OCI-LY1 (cell line): ENCODE measurements around the gene RNASEH2B.

Experiments used
- H2AFZ ChIP-seq: fragments of 200-600 bp; sonication (generic), shearing (Covaris generic); 2 replicates; pipeline ENCODE4 v1.6.0; 2014; ENCODE audit warnings: antibody characterized with exemption, mild to moderate bottlenecking, low read length
- H3F3A ChIP-seq: fragments of 200-600 bp; sonication (generic), shearing (Covaris generic); 2 replicates; pipeline ENCODE4 v1.6.0; 2014; ENCODE audit warnings: mild to moderate bottlenecking, antibody characterized with exemption, low read length, moderate library complexity; ENCODE audit not compliant: insufficient read depth
- H3K27ac ChIP-seq: fragments of 200-600 bp; sonication (generic); 2 replicates; pipeline ENCODE4 v1.5.1; 2014; ENCODE audit warnings: low read length, mixed run types, mild to moderate bottlenecking, low read depth; ENCODE audit not compliant: poor library complexity, severe bottlenecking
- H3K27me3 ChIP-seq: fragments of 200-600 bp; sonication (generic); 2 replicates; pipeline ENCODE4 v1.6.0; 2014; ENCODE audit warnings: antibody characterized with exemption, mild to moderate bottlenecking, low read length, moderate library complexity; ENCODE audit not compliant: insufficient read depth
- H3K36me3 ChIP-seq: fragments of 200-600 bp; sonication (generic); 2 replicates; pipeline ENCODE4 v1.6.1; 2014; ENCODE audit warnings: mild to moderate bottlenecking, antibody characterized with exemption, low read length, moderate library complexity, mixed read lengths; ENCODE audit not compliant: insufficient read depth
- H3K4me1 ChIP-seq: fragments of 200-600 bp; sonication (generic); 2 replicates; pipeline ENCODE4 v1.5.1; 2014; ENCODE audit warnings: mild to moderate bottlenecking, low read length, moderate library complexity; ENCODE audit not compliant: insufficient read depth, severe bottlenecking
- H3K4me2 ChIP-seq: fragments of 200-600 bp; sonication (generic), shearing (Covaris generic); 2 replicates; pipeline ENCODE4 v1.6.1; 2014; ENCODE audit warnings: low read length
- H3K4me3 ChIP-seq: fragments of 200-600 bp; sonication (generic); 2 replicates; pipeline ENCODE4 v1.5.1; 2014; ENCODE audit warnings: low read length, low read depth, mild to moderate bottlenecking, mixed read lengths; ENCODE audit not compliant: poor library complexity, severe bottlenecking
- H3K79me2 ChIP-seq: fragments of 200-600 bp; shearing (Covaris generic); 2 replicates; pipeline ENCODE4 v1.6.1; 2016; ENCODE audit warnings: mixed run types, low read length, mixed read lengths; ENCODE audit not compliant: insufficient read depth
- H3K9ac ChIP-seq: fragments of 200-600 bp; sonication (generic), shearing (Covaris generic); 2 replicates; pipeline ENCODE4 v1.6.1; 2014; ENCODE audit warnings: mild to moderate bottlenecking, low read length, mixed read lengths
- H3K9me2 ChIP-seq: fragments of 200-600 bp; sonication (generic), shearing (Covaris generic); 2 replicates; pipeline ENCODE4 v1.6.1; 2014; ENCODE audit warnings: low read depth, mild to moderate bottlenecking, low read length, mixed read lengths
- H3K9me3 ChIP-seq: fragments of 200-600 bp; shearing (Covaris generic); 2 replicates; pipeline ENCODE4 v1.6.1; 2014; ENCODE audit warnings: low read length, mixed read lengths
- H4K20me1 ChIP-seq: fragments of 200-600 bp; sonication (generic), shearing (Covaris generic); 2 replicates; pipeline ENCODE4 v1.6.0; 2016; ENCODE audit warnings: mild to moderate bottlenecking, low read length; ENCODE audit not compliant: insufficient read depth
- EZH2 ChIP-seq: fragments of 200-600 bp; sonication (generic), shearing (Covaris generic); IDR thresholded peaks from 2 replicates; pipeline ENCODE4 v1.8.0; 2017; ENCODE audit warnings: borderline replicate concordance, mixed run types, mild to moderate bottlenecking, antibody characterized with exemption, low read length, moderate library complexity, mixed read lengths
- TF ChIP-seq, protein P1 (sequence below): fragments of 200-600 bp; sonication (generic), shearing (Covaris generic); IDR thresholded peaks from 2 replicates; pipeline ENCODE4 v1.5.1; 2017; ENCODE audit warnings: mild to moderate bottlenecking, antibody characterized with exemption, low read length, moderate library complexity, mixed read lengths

Gene RNASEH2B

GRCh38 chr13:50889317-50889716 lies 20.3 kb upstream of the RNASEH2B start:
- H3K4me1 ChIP-seq = peaks cover 62% of the 10 kb centered on the region
- no peaks in the 10 kb centered on the region for H3K9me3 ChIP-seq
- H3K79me2 ChIP-seq = no peaks in the 10 kb centered on the region
- peaks cover 8% of the 10 kb centered on the region; the same call in 1 of the 2 replicates for H3F3A ChIP-seq
- H3K4me2 ChIP-seq = no peak overlapping the region
- no peak overlapping the region for H3K4me3 ChIP-seq
- no peak for TF ChIP-seq EZH2
- TF ChIP-seq, protein P1, sequence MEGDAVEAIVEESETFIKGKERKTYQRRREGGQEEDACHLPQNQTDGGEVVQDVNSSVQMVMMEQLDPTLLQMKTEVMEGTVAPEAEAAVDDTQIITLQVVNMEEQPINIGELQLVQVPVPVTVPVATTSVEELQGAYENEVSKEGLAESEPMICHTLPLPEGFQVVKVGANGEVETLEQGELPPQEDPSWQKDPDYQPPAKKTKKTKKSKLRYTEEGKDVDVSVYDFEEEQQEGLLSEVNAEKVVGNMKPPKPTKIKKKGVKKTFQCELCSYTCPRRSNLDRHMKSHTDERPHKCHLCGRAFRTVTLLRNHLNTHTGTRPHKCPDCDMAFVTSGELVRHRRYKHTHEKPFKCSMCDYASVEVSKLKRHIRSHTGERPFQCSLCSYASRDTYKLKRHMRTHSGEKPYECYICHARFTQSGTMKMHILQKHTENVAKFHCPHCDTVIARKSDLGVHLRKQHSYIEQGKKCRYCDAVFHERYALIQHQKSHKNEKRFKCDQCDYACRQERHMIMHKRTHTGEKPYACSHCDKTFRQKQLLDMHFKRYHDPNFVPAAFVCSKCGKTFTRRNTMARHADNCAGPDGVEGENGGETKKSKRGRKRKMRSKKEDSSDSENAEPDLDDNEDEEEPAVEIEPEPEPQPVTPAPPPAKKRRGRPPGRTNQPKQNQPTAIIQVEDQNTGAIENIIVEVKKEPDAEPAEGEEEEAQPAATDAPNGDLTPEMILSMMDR = no peak
- H3K36me3 ChIP-seq = no peaks in the 10 kb centered on the region
- no peaks in the 10 kb centered on the region for H3K9me2 ChIP-seq
- no peak overlapping the region for H3K9ac ChIP-seq
- H2AFZ ChIP-seq = no peak overlapping the region
- H3K27me3 ChIP-seq = no peaks in the 10 kb centered on the region
- H3K27ac ChIP-seq = peak overlapping the region; percentile 33
- no peaks in the 10 kb centered on the region for H4K20me1 ChIP-seq

DNA sequence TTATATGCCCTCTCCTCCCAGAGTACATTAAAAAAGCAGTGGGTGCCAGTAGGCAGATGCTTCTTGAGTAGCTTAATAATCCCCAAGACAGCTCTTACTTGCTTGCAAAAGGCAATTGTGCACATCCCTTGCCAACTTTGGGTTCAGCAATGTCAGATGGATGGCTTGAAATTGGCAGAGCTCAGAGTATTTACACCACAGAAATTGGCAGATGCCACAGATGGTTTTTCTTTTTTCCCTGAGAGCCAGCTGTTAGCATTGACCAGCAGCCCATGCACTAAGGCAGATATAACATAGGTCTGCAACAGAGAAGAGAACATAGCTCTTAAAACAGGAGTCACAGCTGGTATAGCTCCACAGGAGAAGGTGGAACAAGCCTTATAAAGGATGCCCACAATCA lies 18.4 kb upstream of the RNASEH2B start:
- H3K4me1 ChIP-seq = peaks cover 72% of the 10 kb centered on the region
- H2AFZ ChIP-seq = no peak overlapping the region
- peak overlapping the region; percentile 97 for H3K27ac ChIP-seq
- H3F3A ChIP-seq = peaks cover 8% of the 10 kb centered on the region; the same call in 1 of the 2 replicates
- no peaks in the 10 kb centered on the region for H3K27me3 ChIP-seq
- no peaks in the 10 kb centered on the region for H3K9me2 ChIP-seq
- no peaks in the 10 kb centered on the region for H3K79me2 ChIP-seq
- no peak overlapping the region for H3K4me3 ChIP-seq
- H3K9me3 ChIP-seq = peaks cover 7% of the 10 kb centered on the region; the same call in 1 of the 2 replicates
- no peak for TF ChIP-seq EZH2
- TF ChIP-seq, protein P1 = no peak
- H3K4me2 ChIP-seq = peak overlapping the region; percentile 63
- H3K36me3 ChIP-seq = no peaks in the 10 kb centered on the region
- no peaks in the 10 kb centered on the region for H4K20me1 ChIP-seq
- H3K9ac ChIP-seq = peak overlapping the region; percentile 64

GRCh38 chr13:50892210-50892944 lies 17.2 kb upstream of the RNASEH2B start:
- Histone ChIP-seq H3K36me3 (no peaks in the 10 kb centered on the region), H2AFZ (0 out of 2 replicates have a peak overlapping the region, but pooled peaks have one; percentile 19), H3K27me3 (no peaks in the 10 kb centered on the region), H3F3A (peaks cover 8% of the 10 kb centered on the region; the same call in 1 of the 2 replicates), H3K9me3 (peaks cover 7% of the 10 kb centered on the region; the same call in 1 of the 2 replicates), H4K20me1 (no peaks in the 10 kb centered on the region), H3K79me2 (no peaks in the 10 kb centered on the region), H3K4me1 (peaks cover 69% of the 10 kb centered on the region), H3K4me2 (peak overlapping the region; percentile 63), H3K27ac (peak overlapping the region; percentile 97), H3K4me3 (peak overlapping the region; percentile 31), H3K9ac (peak overlapping the region; percentile 64), H3K9me2 (no peaks in the 10 kb centered on the region)
- TF ChIP-seq, protein P1 = no peak
- TF ChIP-seq EZH2 = no peak
